ENCODE results near the gene SCD. TPM values are rescaled to one million over a fixed set of nuclear protein-coding genes. Genes with fewer than 3 reads are reported as not detected.
A peak's percentile ranks its signal among the peaks of the same experiment; 100 is the strongest.

The SCD gene
- total RNA-seq, 2 donors from 2014 or later, result 14.3 to 128 TPM

- DNase-seq (no peak), ATAC-seq (no peak)
- no peaks in the 10 kb centered on the region for H3K36me3 ChIP-seq (replicated peaks in 1 of 2; ENCODE audit: insufficient read depth in 1 of 2, low read depth in 2 of 2)
- H3K4me1 ChIP-seq, result no peaks in the 10 kb centered on the region
- no peak for TF ChIP-seq POLR2A (IDR thresholded peaks at IDR 0.05)
- TF ChIP-seq CTCF (IDR thresholded peaks at IDR 0.05), result no peak
- H3K27ac ChIP-seq, result no peak overlapping the region
- no peaks in the 10 kb centered on the region for H3K9me3 ChIP-seq
- no peaks in the 10 kb centered on the region for H3K27me3 ChIP-seq
- intact Hi-C loops (cut with DNase I), result no loop called here
- WGBS, 2 donors, result 17 to 32% methylated on average over 1 of the region's 1 CpG
- no peak overlapping the region for H3K4me3 ChIP-seq
Measured at GRCh38 chr10:100319707-100320402, 27.2 kb upstream of the SCD start.

- no peak overlapping the region for H3K27ac ChIP-seq
- TF ChIP-seq POLR2A (IDR thresholded peaks at IDR 0.05), result no peak
- TF ChIP-seq CTCF (IDR thresholded peaks at IDR 0.05), result no peak
- 45 to 60% methylated on average over 7 of the region's 7 CpGs for WGBS, 2 donors
- intact Hi-C loops (cut with DNase I), result no loop called here
- H3K36me3 ChIP-seq (replicated peaks in 1 of 2; ENCODE audit: insufficient read depth in 1 of 2, low read depth in 2 of 2), result no peaks in the 10 kb centered on the region
- no peaks in the 10 kb centered on the region for H3K27me3 ChIP-seq
- H3K4me1 ChIP-seq, result no peaks in the 10 kb centered on the region
- ATAC-seq, result no peak
- no peak for DNase-seq
- H3K4me3 ChIP-seq, result no peak overlapping the region
- no peaks in the 10 kb centered on the region for H3K9me3 ChIP-seq
Measured at GRCh38 chr10:100325158-100325557, 21.9 kb upstream of the SCD start.

GRCh38 chr10:100327007-100327717 lies 19.9 kb upstream of the SCD start:
- H3K27me3 ChIP-seq, result no peaks in the 10 kb centered on the region
- H3K9me3 ChIP-seq, result no peaks in the 10 kb centered on the region
- WGBS, 2 donors, result 46 to 47% methylated on average over 8 of the region's 8 CpGs
- H3K27ac ChIP-seq, result no peak overlapping the region
- no peaks in the 10 kb centered on the region for H3K36me3 ChIP-seq (replicated peaks in 1 of 2; ENCODE audit: insufficient read depth in 1 of 2, low read depth in 2 of 2)
- DNase-seq, result peak in 1 of 4 donors; percentile 38
- H3K4me3 ChIP-seq, result no peak overlapping the region
- TF ChIP-seq POLR2A (IDR thresholded peaks at IDR 0.05) (no peak), CTCF (IDR thresholded peaks at IDR 0.05) (no peak)
- no peak for ATAC-seq
- intact Hi-C loops (cut with DNase I), result no loop called here
- no peaks in the 10 kb centered on the region for H3K4me1 ChIP-seq

GRCh38 chr10:100327718-100328009 lies 19.4 kb upstream of the SCD start:
- ATAC-seq (no peak), DNase-seq (no peak)
- intact Hi-C loops (cut with DNase I), result no loop called here
- Histone ChIP-seq H3K27ac (no peak overlapping the region), H3K4me3 (no peak overlapping the region), H3K4me1 (no peaks in the 10 kb centered on the region), H3K36me3 (replicated peaks in 1 of 2; ENCODE audit: insufficient read depth in 1 of 2, low read depth in 2 of 2) (no peaks in the 10 kb centered on the region), H3K27me3 (no peaks in the 10 kb centered on the region), H3K9me3 (no peaks in the 10 kb centered on the region)
- no peak for TF ChIP-seq CTCF (IDR thresholded peaks at IDR 0.05)
- TF ChIP-seq POLR2A (IDR thresholded peaks at IDR 0.05), result no peak
- WGBS, 2 donors, result 48 to 51% methylated on average over 3 of the region's 3 CpGs

- no peak for ATAC-seq
- Histone ChIP-seq H3K27ac (no peak overlapping the region), H3K36me3 (replicated peaks in 1 of 2; ENCODE audit: insufficient read depth in 1 of 2, low read depth in 2 of 2) (no peaks in the 10 kb centered on the region), H3K4me3 (no peak overlapping the region), H3K4me1 (no peaks in the 10 kb centered on the region), H3K9me3 (no peaks in the 10 kb centered on the region), H3K27me3 (no peaks in the 10 kb centered on the region)
- no peak for DNase-seq
- TF ChIP-seq POLR2A (IDR thresholded peaks at IDR 0.05) (no peak), CTCF (IDR thresholded peaks at IDR 0.05) (no peak)
- intact Hi-C loops (cut with DNase I), result no loop called here
- WGBS, 2 donors, result 37 to 54% methylated on average over 5 of the region's 5 CpGs
Measured at GRCh38 chr10:100328198-100328597, 18.8 kb upstream of the SCD start.
